ENCODE data around the gene NTSR2. TPM values are rescaled to one million over a fixed set of nuclear protein-coding genes. Genes with fewer than 3 reads are reported as not detected.
A peak's percentile ranks its signal among the peaks of the same experiment; 100 is the strongest.

NTSR2 gene
- total RNA-seq, 4 donors from 2014 or later, result 0.87 to 4.2 (median 2.1) TPM; not detected in 1

DNA sequence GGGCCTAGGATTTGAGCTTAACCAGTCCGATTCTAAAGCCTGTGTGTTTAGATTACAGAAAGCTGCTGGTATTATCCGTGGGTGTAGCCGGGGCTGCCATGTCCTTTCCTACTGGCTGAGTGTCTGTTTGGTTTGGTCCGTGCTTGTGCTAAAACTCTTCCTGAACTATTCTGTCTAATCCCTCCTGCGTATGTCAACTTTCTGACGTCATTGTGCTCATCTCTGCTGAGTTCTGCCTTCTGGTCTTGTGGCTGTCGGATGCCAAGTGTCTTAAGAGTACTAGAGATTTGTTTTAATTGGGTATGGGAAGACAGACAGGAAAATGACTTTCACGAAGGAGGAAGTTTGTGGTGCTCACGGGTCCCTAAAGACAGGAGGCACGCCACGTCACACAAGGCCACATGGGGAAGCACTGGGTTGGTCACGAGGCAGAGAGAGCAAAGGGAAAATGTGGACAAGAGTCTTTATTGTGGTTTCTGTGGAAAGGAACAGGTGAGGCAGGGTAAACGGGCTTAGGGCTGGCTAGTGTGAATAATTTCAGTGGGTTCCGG lies 31.8 kb upstream of the NTSR2 start:
- peak in 1 of 2 donors; percentile 71 for DNase-seq (ENCODE audit: low spot score in 2 of 2)
- TF ChIP-seq EP300 (IDR thresholded peaks at IDR 0.05) (peak; percentile 75 to 86), POLR2A (IDR thresholded peaks at IDR 0.05) (no peak)
- Histone ChIP-seq H3K27ac (peak overlapping the region in 2 of 4 donors; percentile 9 to 23), H3K9me3 (no peaks in the 10 kb centered on the region), H3K27me3 (no peaks in the 10 kb centered on the region), H3K4me1 (peaks cover 0 to 28% (median 18%) of the 10 kb centered on the region in 4 donors), H3K36me3 (no peaks in the 10 kb centered on the region), H3K4me3 (no peak overlapping the region)
- 72 to 73% methylated on average over 14 of the region's 14 CpGs for WGBS, 2 donors

DNA sequence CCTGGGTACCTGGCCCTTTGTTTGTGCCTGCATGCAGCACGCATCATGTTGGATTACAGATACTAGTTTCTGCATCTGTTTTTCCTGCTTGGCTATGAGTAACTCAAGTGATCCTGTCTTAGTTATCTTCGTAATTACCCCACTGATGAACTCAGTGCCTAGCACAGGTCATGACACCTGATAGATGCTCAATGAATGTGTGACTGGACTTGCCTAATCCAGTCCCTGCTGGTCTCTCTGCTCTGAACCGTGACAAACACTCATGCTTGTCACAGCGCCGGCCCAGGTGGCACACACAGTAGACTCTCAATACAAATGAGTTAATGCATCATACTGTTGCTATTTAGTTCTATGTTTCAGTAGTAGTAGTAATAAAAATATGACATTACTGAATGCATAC lies 31.2 kb upstream of the NTSR2 start:
- no peak for DNase-seq (ENCODE audit: low spot score in 2 of 2)

DNA sequence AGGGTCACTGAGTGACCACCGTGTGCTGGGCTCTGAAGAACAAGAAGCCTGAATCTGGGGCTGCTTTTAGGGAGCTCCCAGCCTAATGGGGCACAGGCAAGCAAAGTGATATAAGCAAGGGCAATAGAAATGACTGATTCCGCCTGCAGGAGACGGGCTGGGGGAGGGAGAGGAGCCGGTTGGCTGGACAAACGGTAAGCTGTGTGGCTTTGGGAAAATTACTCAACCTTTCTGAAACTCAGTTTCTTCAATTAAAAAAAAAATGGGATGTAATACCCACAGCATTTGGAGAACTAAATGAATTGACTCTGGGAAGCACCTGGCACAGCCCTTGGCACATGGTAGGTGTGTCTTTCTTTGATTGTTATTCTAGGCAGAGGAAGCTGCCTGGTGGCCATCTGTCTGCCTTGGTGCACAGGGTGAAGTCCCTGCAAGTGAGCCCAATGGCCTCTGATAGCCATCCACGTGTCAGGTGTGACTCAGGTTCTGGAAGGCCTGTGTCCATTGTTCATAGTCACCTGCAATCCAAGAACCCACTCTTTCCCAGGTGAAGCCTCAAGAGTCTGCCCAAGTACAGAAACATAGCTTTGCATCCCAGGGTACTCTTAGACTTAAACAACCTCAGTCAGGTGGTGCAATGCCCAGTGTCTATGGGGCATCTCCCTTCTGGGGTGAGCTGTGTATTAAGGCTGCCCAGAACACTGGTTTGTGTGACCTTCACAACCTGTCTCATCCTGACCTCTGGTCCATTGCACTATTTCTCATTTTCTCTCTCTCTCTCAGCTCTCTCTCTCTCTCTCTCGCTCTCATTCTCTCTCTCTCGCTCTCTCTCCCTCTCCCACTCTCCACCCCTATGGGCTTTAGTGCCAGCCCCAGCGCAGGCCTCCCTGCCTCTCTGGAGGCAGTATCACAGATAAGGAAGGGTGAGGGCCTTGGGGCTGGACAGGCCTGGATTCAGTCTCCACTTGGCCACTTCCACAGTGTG lies 30.0 kb upstream of the NTSR2 start:
- H3K4me3 ChIP-seq, result no peak overlapping the region
- DNase-seq (ENCODE audit: low spot score in 2 of 2), result no peak
- H3K27ac ChIP-seq, result peak overlapping the region in 1 of 4 donors; percentile 94
- no peaks in the 10 kb centered on the region for H3K9me3 ChIP-seq
- H3K4me1 ChIP-seq, result peaks cover 0 to 33% (median 20%) of the 10 kb centered on the region in 4 donors
- WGBS, 2 donors, result 79 to 83% methylated on average over 9 of the region's 9 CpGs
- no peaks in the 10 kb centered on the region for H3K27me3 ChIP-seq
- TF ChIP-seq EP300 (IDR thresholded peaks at IDR 0.05) (no peak), POLR2A (IDR thresholded peaks at IDR 0.05) (no peak)
- TF ChIP-seq, protein P1, sequence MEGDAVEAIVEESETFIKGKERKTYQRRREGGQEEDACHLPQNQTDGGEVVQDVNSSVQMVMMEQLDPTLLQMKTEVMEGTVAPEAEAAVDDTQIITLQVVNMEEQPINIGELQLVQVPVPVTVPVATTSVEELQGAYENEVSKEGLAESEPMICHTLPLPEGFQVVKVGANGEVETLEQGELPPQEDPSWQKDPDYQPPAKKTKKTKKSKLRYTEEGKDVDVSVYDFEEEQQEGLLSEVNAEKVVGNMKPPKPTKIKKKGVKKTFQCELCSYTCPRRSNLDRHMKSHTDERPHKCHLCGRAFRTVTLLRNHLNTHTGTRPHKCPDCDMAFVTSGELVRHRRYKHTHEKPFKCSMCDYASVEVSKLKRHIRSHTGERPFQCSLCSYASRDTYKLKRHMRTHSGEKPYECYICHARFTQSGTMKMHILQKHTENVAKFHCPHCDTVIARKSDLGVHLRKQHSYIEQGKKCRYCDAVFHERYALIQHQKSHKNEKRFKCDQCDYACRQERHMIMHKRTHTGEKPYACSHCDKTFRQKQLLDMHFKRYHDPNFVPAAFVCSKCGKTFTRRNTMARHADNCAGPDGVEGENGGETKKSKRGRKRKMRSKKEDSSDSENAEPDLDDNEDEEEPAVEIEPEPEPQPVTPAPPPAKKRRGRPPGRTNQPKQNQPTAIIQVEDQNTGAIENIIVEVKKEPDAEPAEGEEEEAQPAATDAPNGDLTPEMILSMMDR (IDR thresholded peaks at IDR 0.05), result no peak
- no peaks in the 10 kb centered on the region for H3K36me3 ChIP-seq

More for the DNA sequence above, 31.2 kb upstream of the NTSR2 start:
- peak overlapping the region in 2 of 4 donors; percentile 9 to 94 for H3K27ac ChIP-seq
- no peak overlapping the region for H3K4me3 ChIP-seq
- no peak for TF ChIP-seq POLR2A (IDR thresholded peaks at IDR 0.05)
- TF ChIP-seq, protein P1 (IDR thresholded peaks at IDR 0.05), result no peak
- no peak for TF ChIP-seq EP300 (IDR thresholded peaks at IDR 0.05)
- no peaks in the 10 kb centered on the region for H3K36me3 ChIP-seq
- WGBS, 2 donors, result 90 to 96% methylated on average over 5 of the region's 5 CpGs
- H3K27me3 ChIP-seq, result no peaks in the 10 kb centered on the region
- H3K4me1 ChIP-seq, result peaks cover 0 to 33% (median 20%) of the 10 kb centered on the region in 4 donors
- H3K9me3 ChIP-seq, result no peaks in the 10 kb centered on the region

DNA sequence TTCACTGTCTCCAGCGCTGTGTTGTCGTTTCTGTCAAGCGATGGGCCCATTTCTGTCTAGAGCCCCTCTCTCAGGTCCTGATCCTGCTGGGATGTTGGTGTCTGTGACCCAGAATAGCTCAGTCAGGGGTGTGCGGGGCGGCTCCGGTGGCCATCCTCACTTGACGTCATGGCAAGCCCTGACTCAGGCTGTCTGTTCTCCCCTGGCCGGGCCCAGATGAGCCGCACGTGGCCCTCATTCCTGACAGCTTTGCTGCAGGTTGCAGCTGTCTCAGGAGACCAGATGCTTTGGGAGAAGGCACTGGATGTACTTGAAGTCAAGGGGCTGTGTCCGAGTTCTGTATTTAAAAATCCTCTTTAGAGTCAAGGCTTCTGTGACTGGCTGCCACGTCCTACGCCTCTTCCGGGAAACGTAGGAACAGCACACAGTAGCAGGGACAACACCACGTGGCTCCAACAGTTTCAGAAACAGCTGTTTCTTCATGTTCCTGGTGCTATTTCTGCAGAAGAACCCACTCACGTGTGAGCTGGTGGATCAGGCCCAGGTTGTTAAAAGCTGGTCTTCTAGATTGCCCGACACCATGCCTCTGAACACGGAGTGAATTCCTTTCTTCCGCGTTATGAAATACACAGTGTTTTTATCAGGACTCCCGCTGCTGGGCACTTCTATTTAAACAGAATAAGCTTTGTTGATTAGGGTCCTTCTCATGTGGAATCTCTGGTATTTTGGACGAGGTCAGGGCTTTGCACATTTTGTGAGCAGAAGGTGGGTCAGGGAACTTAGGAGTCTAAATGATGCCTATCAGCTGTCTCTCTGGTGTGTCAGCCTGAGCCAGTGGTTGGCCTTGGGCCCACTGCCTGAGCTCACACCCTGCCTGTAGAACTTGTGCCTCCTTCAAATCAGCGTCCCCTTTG lies 28.3 kb upstream of the NTSR2 start:
- peak overlapping the region; percentile 78 to 94 (median 86) for H3K27ac ChIP-seq
- H3K36me3 ChIP-seq, result no peaks in the 10 kb centered on the region
- peak; percentile 66 to 80 for DNase-seq (ENCODE audit: low spot score in 2 of 2)
- H3K9me3 ChIP-seq, result no peaks in the 10 kb centered on the region
- TF ChIP-seq, protein P1 (IDR thresholded peaks at IDR 0.05), result peak in 3 of 5 experiments; percentile 20 to 38 (median 25)
- peak in 1 of 2 donors; percentile 23 for TF ChIP-seq POLR2A (IDR thresholded peaks at IDR 0.05)
- peak; percentile 83 to 95 for TF ChIP-seq EP300 (IDR thresholded peaks at IDR 0.05)
- peaks cover 0 to 36% (median 21%) of the 10 kb centered on the region in 4 donors for H3K4me1 ChIP-seq
- no peaks in the 10 kb centered on the region for H3K27me3 ChIP-seq
- WGBS, 2 donors, result 55 to 64% methylated on average over 20 to 24 of the region's 24 CpGs
- no peak overlapping the region for H3K4me3 ChIP-seq

All from tibial nerve (tissue), 4 donors.